SK-N-MC (cell line): Measurements from ENCODE around the gene HIVEP2.

Experiments
- DNase-seq: peaks from one replicate; pipeline ENCODE4 v3.0.0-alpha.2; 2011; ENCODE audit warnings: low read depth, low spot score
- H3K27ac ChIP-seq: fragments of 200-600 bp; sonication (generic); 2 replicates; pipeline ENCODE4 v1.5.1; 2016; ENCODE audit warnings: mixed run types
- H3K36me3 ChIP-seq: fragments of 200-600 bp; sonication (generic); 2 replicates; pipeline ENCODE4 v1.6.1; 2017; ENCODE audit warnings: antibody characterized with exemption, low read length, mixed read lengths; ENCODE audit not compliant: insufficient read depth
- H3K4me3 ChIP-seq: fragments of 200-600 bp; sonication (generic); 2 replicates; pipeline ENCODE4 v1.5.1; 2016
- H3K9ac ChIP-seq: fragments of 200-600 bp; sonication (generic); 2 replicates; pipeline ENCODE4 v1.8.0; 2017; ENCODE audit warnings: mixed run types, mixed read lengths; ENCODE audit not compliant: insufficient read length
- H3K9me3 ChIP-seq: fragments of 200-600 bp; sonication (generic); 2 replicates; pipeline ENCODE4 v1.6.1; 2017; ENCODE audit warnings: low read depth, mild to moderate bottlenecking, antibody characterized with exemption, low read length, moderate library complexity, mixed read lengths
- EZH2 ChIP-seq: fragments of 200-600 bp; sonication (generic); IDR thresholded peaks from one replicate; pipeline ENCODE4 v1.6.1; 2017; ENCODE audit warnings: antibody characterized with exemption
- FOXP2 ChIP-seq: optimal IDR thresholded peaks from 2 replicates; pipeline ENCODE3; 2011; ENCODE audit warnings: mild to moderate bottlenecking, moderate library complexity; ENCODE audit not compliant: insufficient read depth; ENCODE audit errors: extremely low read length, control extremely low read depth
- POLR2AphosphoS5 ChIP-seq: IDR thresholded peaks from 2 replicates; pipeline ENCODE4 v1.6.1; 2012; ENCODE audit warnings: mild to moderate bottlenecking, low read depth, low read length, borderline replicate concordance

HIVEP2 gene

DNA sequence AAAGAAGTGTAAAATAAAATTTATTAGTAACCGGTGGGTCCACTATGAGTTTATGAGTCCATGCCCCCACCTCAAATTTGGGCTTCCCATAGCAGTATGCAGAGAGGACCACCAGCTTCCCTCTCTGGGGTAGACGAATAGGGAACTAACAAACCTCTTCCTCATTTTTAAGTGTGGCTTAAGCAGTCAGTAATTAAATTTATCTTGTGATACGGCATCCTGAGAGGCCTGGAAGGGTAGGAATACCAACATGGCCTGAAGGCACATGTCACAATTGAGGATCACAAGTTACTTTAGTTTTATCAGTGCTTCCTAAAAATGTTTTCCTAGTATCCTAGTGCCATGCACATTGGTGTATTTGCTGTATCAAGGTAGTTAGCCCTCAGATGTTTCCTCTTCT, 239.9 kb downstream of the HIVEP2 start:
- no peak for DNase-seq
- Histone ChIP-seq H3K36me3 (no peaks in the 10 kb centered on the region), H3K9ac (no peak overlapping the region), H3K4me3 (no peak overlapping the region), H3K9me3 (no peaks in the 10 kb centered on the region), H3K27ac (no peak overlapping the region)
- no peak for TF ChIP-seq POLR2AphosphoS5
- TF ChIP-seq FOXP2 = no peak
- no peak for TF ChIP-seq EZH2

DNA sequence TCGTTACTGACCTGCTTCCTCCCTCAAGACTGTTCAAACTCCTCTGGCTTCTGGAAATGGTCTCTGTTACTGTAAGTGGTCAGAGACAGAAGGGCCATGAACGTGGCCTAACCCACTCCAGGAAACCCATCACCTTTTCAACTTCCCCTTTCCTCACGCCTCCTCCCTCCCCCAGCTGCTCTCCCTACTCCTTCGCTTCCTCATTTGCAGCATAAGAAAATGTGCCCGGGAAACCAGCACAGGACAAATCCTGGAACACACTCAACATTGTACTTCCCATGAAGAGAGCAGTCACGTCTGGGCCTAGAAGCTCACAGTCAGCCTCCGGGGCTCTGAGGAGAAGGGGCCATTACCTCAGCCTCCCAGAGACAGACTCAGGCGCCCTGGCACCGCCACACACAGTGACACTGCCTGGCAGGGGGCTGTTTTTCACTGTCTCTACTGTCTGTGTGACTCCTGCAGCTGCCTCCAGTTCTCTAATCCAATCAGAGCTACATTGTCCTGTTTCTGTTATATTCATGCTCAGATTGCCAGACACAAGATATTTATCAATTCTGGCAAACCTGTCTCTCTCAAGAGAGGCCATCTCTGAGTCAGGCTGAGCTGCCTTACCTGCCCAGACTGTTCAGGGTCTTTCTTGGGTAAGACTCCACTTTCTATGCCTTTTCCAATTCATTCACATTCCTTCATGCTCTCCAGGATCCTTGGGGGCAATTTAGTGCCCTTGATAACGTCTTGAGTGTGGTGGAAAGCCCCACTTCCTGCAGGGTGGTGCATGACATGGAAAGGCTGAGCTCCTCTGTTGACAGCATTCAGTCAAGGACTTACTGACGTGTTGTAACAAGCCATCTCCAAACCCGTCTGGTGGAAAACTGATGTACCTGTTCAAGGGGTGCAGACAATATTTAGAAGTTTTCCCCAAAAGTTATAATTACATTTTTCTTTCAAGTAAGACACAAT, 242.2 kb downstream of the HIVEP2 start:
- Histone ChIP-seq H3K4me3 (no peak overlapping the region), H3K9me3 (no peaks in the 10 kb centered on the region), H3K36me3 (no peaks in the 10 kb centered on the region), H3K27ac (no peak overlapping the region), H3K9ac (no peak overlapping the region)
- DNase-seq = no peak
- TF ChIP-seq FOXP2 = no peak
- TF ChIP-seq EZH2 = no peak
- TF ChIP-seq POLR2AphosphoS5 = no peak
